NT2/D1 (cell line): ENCODE measurements around the gene CLCN1.

Experiments used
- SUZ12 ChIP-seq: IDR thresholded peaks from 2 replicates; pipeline ENCODE4 v1.6.1; 2011; ENCODE audit not compliant: insufficient read length, insufficient read depth; ENCODE audit errors: extremely low read depth
- YY1 ChIP-seq: IDR thresholded peaks from 2 replicates; pipeline ENCODE4 v1.6.1; 2011; ENCODE audit not compliant: insufficient read length, insufficient read depth
- ZNF274 ChIP-seq: IDR thresholded peaks from 2 replicates; pipeline ENCODE4 v1.6.1; 2011; ENCODE audit warnings: mild to moderate bottlenecking, low read depth, low read length

GRCh38 chr7:143289421-143289820 lies 26.5 kb upstream of the CLCN1 start:
- TF ChIP-seq ZNF274 (no peak), SUZ12 (no peak), YY1 (no peak)
